Activated CD8-positive, alpha-beta T cell treated with anti-CD3 and anti-CD28 coated beads, Interleukin-2, amount 10 ng/mL, durations not matched to agents 7 days and 5 days (primary cell): ENCODE results near the gene TMEM132C. TPM values are rescaled to one million over a fixed set of nuclear protein-coding genes. Genes with fewer than 3 reads are reported as not detected.
"Not testable (repeated sequence)": the region's sequence is repeated elsewhere in the genome, so short reads cannot be mapped to it uniquely, and the experiment has no call there.

Experiments
- ATAC-seq: fragments of 150-1000 bp; cut with Tn5 transposase; one replicate; pipeline ENCODE4 v1.10.0; 2021; ENCODE audit warnings: moderate library complexity
- CTCF ChIA-PET: fragments of 350-600 bp; sonication (Branson Sonifier 250); formaldehyde crosslinking; loops from one replicate; lab custom pipeline; 2021; ENCODE audit warnings: antibody characterized with exemption; lab: Charles Lee
- POLR2A ChIA-PET: fragments of 350-600 bp; sonication (Branson Sonifier 250); formaldehyde crosslinking; loops from one replicate; lab custom pipeline; 2021; ENCODE audit warnings: antibody characterized with exemption; lab: Charles Lee
- DNase-seq: peaks from one replicate; pipeline ENCODE4 v3.0.0-alpha.2; 2020
- H3K27ac Mint-ChIP-seq: one replicate; pipeline ENCODE4 v1.8.0; 2021; ENCODE audit warnings: mild to moderate bottlenecking, mixed read lengths
- H3K27me3 Mint-ChIP-seq: one replicate; pipeline ENCODE4 v1.8.0; 2021; ENCODE audit warnings: low read depth, mixed read lengths
- H3K36me3 Mint-ChIP-seq: one replicate; pipeline ENCODE4 v1.8.0; 2021; ENCODE audit warnings: low read depth, mixed read lengths
- H3K4me1 Mint-ChIP-seq: one replicate; pipeline ENCODE4 v1.8.0; 2021; ENCODE audit warnings: low read depth, mixed read lengths
- H3K4me3 Mint-ChIP-seq: one replicate; pipeline ENCODE4 v1.8.0; 2021; ENCODE audit warnings: mild to moderate bottlenecking, mixed read lengths
- H3K9me3 Mint-ChIP-seq: one replicate; pipeline ENCODE4 v1.8.0; 2022; ENCODE audit warnings: mixed read lengths; ENCODE audit not compliant: insufficient read depth
- total RNA-seq, 2 experiments: library from RNA; stranded (reverse); gene quantifications; one replicate each; pipeline ENCODE4 v1.2.3, GENCODE V29; 2021

The TMEM132C gene
- total RNA-seq = not detected

- H3K9me3 Mint-ChIP-seq = peaks cover 4% of the 10 kb centered on the region
- peaks cover 1% of the 10 kb centered on the region for H3K36me3 Mint-ChIP-seq
- H3K27me3 Mint-ChIP-seq = peaks cover 34% of the 10 kb centered on the region
- ChIA-PET CTCF (interaction anchor here (1.1 kb wide), 1 partner anchor 8 kb away, joined by 3 read pairs; no protein-coding TSS in a partner anchor), POLR2A (no interaction called here)
- no peak within 1 kb of the TSS for H3K4me3 Mint-ChIP-seq
- DNase-seq (no peak), ATAC-seq (no peak)
- H3K4me1 Mint-ChIP-seq = no peaks in the 10 kb centered on the region
- peak within 1 kb of the TSS; percentile 39 for H3K27ac Mint-ChIP-seq
Measured at GRCh38 chr12:128267131-128267622, at the start of gene TMEM132C. TMEM132C (plus strand) TSS chr12:128267170; CDS start chr12:128267403, 233 bp downstream.

GRCh38 chr12:128224226-128224625 is 42.7 kb upstream of the TMEM132C start:
- no peaks in the 10 kb centered on the region for H3K4me1 Mint-ChIP-seq
- peaks cover 4% of the 10 kb centered on the region for H3K9me3 Mint-ChIP-seq
- CTCF ChIA-PET = no interaction called here
- no peak for DNase-seq
- POLR2A ChIA-PET = no interaction called here
- no peaks in the 10 kb centered on the region for H3K36me3 Mint-ChIP-seq
- no peak overlapping the region for H3K27ac Mint-ChIP-seq
- no peak for ATAC-seq
- no peaks in the 10 kb centered on the region for H3K27me3 Mint-ChIP-seq
- no peak overlapping the region for H3K4me3 Mint-ChIP-seq

GRCh38 chr12:128228581-128228980 is 38.4 kb upstream of the TMEM132C start:
- Mint-ChIP-seq H3K27ac (no peak overlapping the region), H3K4me1 (no peaks in the 10 kb centered on the region), H3K36me3 (no peaks in the 10 kb centered on the region), H3K27me3 (no peaks in the 10 kb centered on the region), H3K4me3 (no peak overlapping the region), H3K9me3 (no peaks in the 10 kb centered on the region)
- ChIA-PET POLR2A (no interaction called here), CTCF (no interaction called here)
- no peak for ATAC-seq
- DNase-seq = no peak

DNA sequence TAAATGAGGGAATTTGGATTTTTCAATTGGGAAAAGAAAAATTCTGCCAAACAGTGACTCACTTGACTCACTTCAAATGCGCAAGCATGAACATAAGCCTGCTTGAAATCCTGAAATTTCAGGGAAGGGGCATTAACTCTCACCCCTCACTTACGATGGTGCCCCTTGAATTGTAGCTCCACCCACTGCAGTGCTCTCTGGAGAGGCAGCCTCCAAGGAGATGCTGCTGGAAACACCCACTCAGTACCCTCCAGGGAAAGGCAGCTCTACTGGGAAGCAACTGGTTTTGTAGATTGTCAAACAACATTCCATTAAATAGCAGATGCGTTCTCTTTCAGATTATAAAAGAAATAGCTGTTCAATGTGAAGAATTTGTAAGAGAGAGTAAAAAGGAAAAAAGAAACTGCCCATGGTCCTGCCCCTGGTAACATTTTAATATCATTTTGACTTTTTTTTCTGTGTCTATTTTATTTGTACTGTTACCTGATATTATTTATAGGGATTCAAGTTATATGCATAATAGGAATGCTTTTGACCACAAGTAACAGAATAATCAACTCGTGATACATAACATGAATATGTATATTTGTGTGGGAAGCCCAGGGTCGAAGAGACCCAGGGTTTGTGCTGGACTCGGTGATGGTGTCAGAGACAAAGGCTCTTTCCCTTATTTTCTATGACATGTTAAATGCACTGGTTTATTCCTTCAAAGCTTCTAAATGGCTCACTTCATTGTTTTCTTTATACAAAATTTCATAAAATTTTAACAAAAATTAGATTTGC is 31.1 kb upstream of the TMEM132C start:
- H3K36me3 Mint-ChIP-seq = no peaks in the 10 kb centered on the region
- H3K4me1 Mint-ChIP-seq = no peaks in the 10 kb centered on the region
- no peak overlapping the region for H3K27ac Mint-ChIP-seq
- no peak for ATAC-seq
- H3K27me3 Mint-ChIP-seq = no peaks in the 10 kb centered on the region
- no peak overlapping the region for H3K4me3 Mint-ChIP-seq
- ChIA-PET CTCF (no interaction called here), POLR2A (no interaction called here)
- no peaks in the 10 kb centered on the region for H3K9me3 Mint-ChIP-seq
- no peak for DNase-seq

- no peaks in the 10 kb centered on the region for H3K27me3 Mint-ChIP-seq
- POLR2A ChIA-PET = no interaction called here
- H3K36me3 Mint-ChIP-seq = no peaks in the 10 kb centered on the region
- ATAC-seq (no peak), DNase-seq (no peak)
- no peak overlapping the region for H3K4me3 Mint-ChIP-seq
- no peaks in the 10 kb centered on the region for H3K9me3 Mint-ChIP-seq
- CTCF ChIA-PET = no interaction called here
- H3K4me1 Mint-ChIP-seq = no peaks in the 10 kb centered on the region
- no peak overlapping the region for H3K27ac Mint-ChIP-seq
Measured at GRCh38 chr12:128236525-128236924, 30.4 kb upstream of the TMEM132C start.

DNA sequence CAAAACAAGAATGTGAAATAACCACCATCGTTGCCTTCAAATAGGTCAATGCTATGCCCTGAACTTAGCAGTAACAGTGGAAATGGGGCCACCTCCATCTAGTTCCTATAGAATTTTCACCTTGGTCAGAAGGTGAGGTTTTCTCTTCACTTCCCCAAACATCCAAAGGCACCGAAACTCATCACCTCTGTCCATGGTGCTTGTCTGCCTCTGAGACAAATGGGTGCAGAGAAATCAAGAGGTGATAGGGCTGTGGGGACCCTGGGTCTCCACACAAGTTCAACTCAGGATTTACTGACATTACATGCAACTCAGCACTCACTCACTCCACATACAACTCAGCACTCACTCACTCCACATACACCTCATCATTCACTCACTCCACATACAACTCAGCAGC is 26.2 kb upstream of the TMEM132C start:
- CTCF ChIA-PET = no interaction called here
- H3K27ac Mint-ChIP-seq = no peak overlapping the region

DNA sequence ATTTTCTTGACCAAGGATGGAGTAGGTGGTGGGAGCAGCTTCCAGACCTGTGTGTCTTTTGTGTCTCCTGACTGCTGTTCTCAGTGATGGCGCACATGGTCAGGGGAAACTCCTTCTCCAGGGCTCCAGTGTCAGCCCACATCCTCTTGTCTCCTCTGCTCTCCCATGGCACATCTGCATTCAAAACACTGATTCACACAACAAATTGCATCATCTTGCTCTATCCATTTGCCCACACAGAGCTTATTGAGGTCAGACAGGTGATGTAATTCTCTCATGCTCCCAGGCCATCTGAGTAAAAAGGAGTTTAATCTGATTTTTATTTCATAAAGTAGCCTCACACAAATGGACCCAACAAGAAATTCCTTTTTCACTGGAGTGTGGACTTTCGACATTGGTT is 21.8 kb upstream of the TMEM132C start:
- H3K4me3 Mint-ChIP-seq = no peak overlapping the region
- ChIA-PET CTCF (no interaction called here), POLR2A (no interaction called here)
- H3K27me3 Mint-ChIP-seq = no peaks in the 10 kb centered on the region
- H3K27ac Mint-ChIP-seq = no peak overlapping the region
- no peaks in the 10 kb centered on the region for H3K4me1 Mint-ChIP-seq
- no peaks in the 10 kb centered on the region for H3K36me3 Mint-ChIP-seq
- H3K9me3 Mint-ChIP-seq = peaks cover 5% of the 10 kb centered on the region
- ATAC-seq = no peak
- DNase-seq = no peak

More for the DNA sequence above, 26.2 kb upstream of the TMEM132C start:
- Mint-ChIP-seq H3K4me1 (no peaks in the 10 kb centered on the region), H3K4me3 (no peak overlapping the region), H3K36me3 (no peaks in the 10 kb centered on the region), H3K27me3 (no peaks in the 10 kb centered on the region), H3K9me3 (no peaks in the 10 kb centered on the region)
- DNase-seq (no peak), ATAC-seq (no peak)
- POLR2A ChIA-PET = no interaction called here

GRCh38 chr12:128245905-128246304 is 21.1 kb upstream of the TMEM132C start:
- no peak overlapping the region for H3K4me3 Mint-ChIP-seq
- DNase-seq = no peak
- POLR2A ChIA-PET = no interaction called here

GRCh38 chr12:128250096-128250495 is 16.9 kb upstream of the TMEM132C start:
- no peak overlapping the region for H3K27ac Mint-ChIP-seq
- H3K27me3 Mint-ChIP-seq = no peaks in the 10 kb centered on the region
- DNase-seq = no peak
- no peak for ATAC-seq
- ChIA-PET POLR2A (interaction anchor here (0.5 kb wide), 1 partner anchor 12 kb away, joined by 3 read pairs; no protein-coding TSS in a partner anchor), CTCF (no interaction called here)
- no peaks in the 10 kb centered on the region for H3K4me1 Mint-ChIP-seq
- peaks cover 5% of the 10 kb centered on the region for H3K9me3 Mint-ChIP-seq
- no peak overlapping the region for H3K4me3 Mint-ChIP-seq
- H3K36me3 Mint-ChIP-seq = no peaks in the 10 kb centered on the region

More at GRCh38 chr12:128245905-128246304, 21.1 kb upstream of the TMEM132C start:
- Mint-ChIP-seq H3K36me3 (no peaks in the 10 kb centered on the region), H3K27ac (no peak overlapping the region), H3K27me3 (no peaks in the 10 kb centered on the region), H3K4me1 (no peaks in the 10 kb centered on the region), H3K9me3 (peaks cover 5% of the 10 kb centered on the region)
- CTCF ChIA-PET = no interaction called here
- ATAC-seq = no peak

DNA sequence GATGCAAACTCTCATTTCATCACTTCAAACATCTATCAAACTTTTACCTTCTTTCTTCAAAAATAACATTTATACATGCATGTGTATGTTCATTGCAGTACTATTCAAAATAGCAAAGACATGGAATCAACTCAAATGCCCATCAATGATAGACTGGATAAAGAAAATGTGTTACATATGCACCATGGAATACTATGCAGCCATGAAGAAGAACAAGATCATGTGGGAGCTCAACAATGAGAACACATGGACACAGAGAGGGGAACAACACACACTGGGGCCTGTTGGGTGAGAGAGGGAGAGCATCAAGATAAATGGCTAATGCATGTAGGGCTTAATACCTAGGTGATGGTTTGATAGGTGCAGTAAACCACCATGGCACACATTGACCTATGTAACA is 13.1 kb upstream of the TMEM132C start:
- DNase-seq, CTCF ChIA-PET, H3K36me3 Mint-ChIP-seq, H3K9me3 Mint-ChIP-seq, H3K27ac Mint-ChIP-seq, H3K27me3 Mint-ChIP-seq, ATAC-seq, H3K4me1 Mint-ChIP-seq, POLR2A ChIA-PET, H3K4me3 Mint-ChIP-seq: not testable (repeated sequence)

DNA sequence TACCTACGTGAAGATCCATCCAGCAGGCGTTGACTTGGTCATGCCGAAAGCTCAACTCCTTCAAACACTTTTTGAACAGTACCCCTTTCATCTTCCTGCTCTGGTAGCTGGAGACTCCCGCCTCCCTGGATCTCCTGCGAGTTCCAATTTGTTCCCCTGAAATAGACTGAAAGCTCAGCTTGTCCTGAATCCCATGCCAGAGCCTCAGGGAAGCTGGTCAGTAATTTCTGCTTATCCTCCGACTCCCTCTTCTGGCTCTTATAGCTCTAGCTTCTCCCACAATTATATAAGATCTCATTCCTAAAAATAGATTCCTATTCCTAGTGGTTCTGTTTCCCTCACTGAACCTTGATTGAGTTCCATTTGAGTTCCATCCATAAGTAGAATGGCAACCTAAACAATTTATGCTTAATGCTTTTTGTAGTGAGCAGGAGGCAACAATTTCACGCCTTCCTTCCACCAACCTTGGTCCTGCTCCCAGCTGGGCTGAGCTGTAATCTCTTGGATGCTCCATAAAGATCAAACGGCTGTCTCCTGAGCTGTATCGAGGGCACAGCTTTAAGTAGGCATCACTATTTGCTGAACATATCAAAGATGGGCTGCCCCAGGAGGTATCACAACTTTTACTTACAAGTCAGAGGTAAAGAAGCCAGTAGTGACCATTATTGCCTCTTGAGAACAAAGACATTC is 8.0 kb upstream of the TMEM132C start:
- Mint-ChIP-seq H3K4me3 (no peak overlapping the region), H3K9me3 (no peaks in the 10 kb centered on the region), H3K27me3 (no peaks in the 10 kb centered on the region), H3K4me1 (no peaks in the 10 kb centered on the region), H3K27ac (no peak overlapping the region), H3K36me3 (no peaks in the 10 kb centered on the region)
- no peak for DNase-seq
- ChIA-PET CTCF (interaction anchor here (0.7 to 1.3 kb wide), 4 partner anchors 9 to 129 kb away, joined by 3 to 5 read pairs (median 3); no protein-coding TSS in a partner anchor), POLR2A (no interaction called here)
- ATAC-seq = no peak

GRCh38 chr12:128259556-128260070 is 7.4 kb upstream of the TMEM132C start:
- Mint-ChIP-seq H3K4me1 (no peaks in the 10 kb centered on the region), H3K9me3 (peaks cover 4% of the 10 kb centered on the region), H3K36me3 (no peaks in the 10 kb centered on the region), H3K27me3 (peaks cover 2% of the 10 kb centered on the region), H3K4me3 (no peak overlapping the region), H3K27ac (no peak overlapping the region)
- DNase-seq (no peak), ATAC-seq (no peak)
- ChIA-PET POLR2A (no interaction called here), CTCF (interaction anchor here (0.7 to 1.3 kb wide), 4 partner anchors 8 to 128 kb away, joined by 3 to 5 read pairs (median 3); no protein-coding TSS in a partner anchor)
